GM21529 (cell line): ENCODE results near the gene ARHGAP35.
"Not testable (repeated sequence)": the region's sequence is repeated elsewhere in the genome, so short reads cannot be mapped to it uniquely, and the experiment has no call there.

Experiments
- ATAC-seq: cut with Tn5 transposase; IDR thresholded peaks from one replicate; pipeline ENCODE4 v1.9.1; 2021; ENCODE audit not compliant: unreplicated experiment

ARHGAP35 gene

GRCh38 chr19:46860846-46861690 lies at the start of gene ARHGAP35:
TSS of gene ARHGAP35 (plus strand) at chr19:46860997. CDS start at chr19:46918676, 57,679 bp downstream.
- ATAC-seq, result no peak

- ATAC-seq, result no peak
These were observed 47.6 kb upstream of the ARHGAP35 start for GRCh38 chr19:46812977-46813838.

GRCh38 chr19:46813839-46814358 lies 46.9 kb upstream of the ARHGAP35 start:
- ATAC-seq, result no peak

- ATAC-seq, result no peak
These were observed 44.8 kb upstream of the ARHGAP35 start for GRCh38 chr19:46815833-46816627.

GRCh38 chr19:46818812-46819211 lies 42.0 kb upstream of the ARHGAP35 start:
- ATAC-seq, result no peak

GRCh38 chr19:46821512-46822409 lies 39.0 kb upstream of the ARHGAP35 start:
- ATAC-seq, result no peak

- ATAC-seq, result not testable (repeated sequence)
These were observed 38.4 kb upstream of the ARHGAP35 start for GRCh38 chr19:46822410-46822787.

GRCh38 chr19:46823049-46823448 lies 37.7 kb upstream of the ARHGAP35 start:
- no peak for ATAC-seq

- ATAC-seq, result no peak
These were observed 35.7 kb upstream of the ARHGAP35 start for GRCh38 chr19:46824890-46825730.

GRCh38 chr19:46825731-46826055 lies 35.1 kb upstream of the ARHGAP35 start:
- ATAC-seq, result no peak

- no peak for ATAC-seq
These were observed 32.3 kb upstream of the ARHGAP35 start for GRCh38 chr19:46828484-46828883.

GRCh38 chr19:46830864-46831263 lies 29.9 kb upstream of the ARHGAP35 start:
- no peak for ATAC-seq

GRCh38 chr19:46834121-46834520 lies 26.7 kb upstream of the ARHGAP35 start:
- ATAC-seq, result no peak

- no peak for ATAC-seq
These were observed 25.8 kb upstream of the ARHGAP35 start for GRCh38 chr19:46834984-46835383.

GRCh38 chr19:46838160-46838559 lies 22.6 kb upstream of the ARHGAP35 start:
- ATAC-seq, result no peak

GRCh38 chr19:46839752-46840497 lies 20.9 kb upstream of the ARHGAP35 start:
- ATAC-seq, result no peak

GRCh38 chr19:46840498-46840942 lies 20.3 kb upstream of the ARHGAP35 start:
- no peak for ATAC-seq

GRCh38 chr19:46841458-46842083 lies 19.2 kb upstream of the ARHGAP35 start:
- no peak for ATAC-seq
